ENCODE data around the gene PIPOX.

- TF ChIP-seq REST (IDR thresholded peaks at IDR 0.05; ENCODE audit: insufficient read depth in 1 of 2, low read depth in 2 of 2, low read length in 2 of 2) (no peak), TAF1 (IDR thresholded peaks at IDR 0.05; ENCODE audit: borderline replicate concordance, insufficient read depth, low read length) (no peak), POLR2AphosphoS5 (IDR thresholded peaks at IDR 0.05; ENCODE audit: low read depth, low read length) (no peak)
Observed at GRCh38 chr17:29038085-29038795, 4.7 kb upstream of the PIPOX start.

Measured in PFSK-1 (cell line).